ENCODE measurements around the gene S100P.
A peak's percentile ranks its signal among the peaks of the same experiment; 100 is the strongest.

S100P gene

DNA sequence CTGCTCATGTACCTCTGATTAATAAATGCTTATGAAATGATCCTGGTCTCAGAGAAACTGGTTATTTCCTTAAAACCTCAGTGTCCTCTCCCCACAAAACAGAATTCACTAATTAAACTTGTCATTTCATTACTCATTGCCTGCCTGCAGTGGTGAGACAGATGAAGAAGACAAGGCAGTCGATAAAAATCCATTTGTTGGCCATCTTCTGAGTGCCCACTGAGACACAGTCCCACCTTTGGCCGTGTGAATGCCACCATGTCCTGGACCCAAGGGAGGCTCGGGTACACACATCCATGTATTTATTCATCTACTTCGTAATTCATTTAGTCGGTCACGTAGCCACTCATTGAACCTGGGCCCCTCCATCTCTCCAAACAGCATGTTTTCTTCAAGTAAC is 3.5 kb downstream of the S100P start:
- no peak for DNase-seq (ENCODE audit: low read depth)

DNA sequence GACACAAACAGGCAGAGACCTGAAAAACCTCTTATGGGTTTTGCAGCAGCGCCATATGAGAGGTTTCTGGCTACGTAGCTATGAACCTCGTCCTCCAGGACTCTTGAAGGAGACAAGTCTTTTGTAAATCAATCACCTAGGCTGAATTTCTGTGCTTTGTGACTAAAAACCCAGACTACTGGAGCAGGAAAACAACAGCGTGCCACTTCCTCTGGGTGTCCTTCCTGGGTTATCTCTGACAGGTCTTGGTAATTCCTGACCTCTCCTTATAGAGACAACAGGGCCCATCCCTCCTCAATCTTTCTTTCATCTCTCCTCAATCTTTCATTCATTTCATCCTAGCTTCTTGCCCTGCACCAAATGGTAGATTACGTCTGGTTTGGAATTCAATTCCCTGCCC is 5.7 kb downstream of the S100P start:
- no peak for DNase-seq (ENCODE audit: low read depth)

DNA sequence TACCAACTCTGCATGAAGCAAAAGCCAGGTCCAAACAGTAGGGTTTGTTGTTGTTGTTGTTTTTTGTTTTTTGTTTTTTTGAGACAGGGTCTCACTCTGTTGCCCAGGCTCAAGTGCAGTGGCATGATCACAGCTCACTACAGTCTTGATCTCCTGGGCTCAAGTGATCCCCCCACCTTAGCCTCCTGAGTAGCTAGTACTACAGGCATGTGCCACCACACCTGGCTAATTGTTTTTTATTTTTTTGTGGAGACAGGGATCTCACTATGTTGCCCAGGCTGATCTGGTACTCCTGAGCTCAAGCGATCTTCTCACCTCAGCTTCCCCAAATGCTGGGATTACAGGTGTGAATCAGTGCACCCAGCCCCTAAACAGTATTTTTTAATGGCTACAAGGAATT is 6.2 kb downstream of the S100P start:
- no peak for DNase-seq (ENCODE audit: low read depth)

DNA sequence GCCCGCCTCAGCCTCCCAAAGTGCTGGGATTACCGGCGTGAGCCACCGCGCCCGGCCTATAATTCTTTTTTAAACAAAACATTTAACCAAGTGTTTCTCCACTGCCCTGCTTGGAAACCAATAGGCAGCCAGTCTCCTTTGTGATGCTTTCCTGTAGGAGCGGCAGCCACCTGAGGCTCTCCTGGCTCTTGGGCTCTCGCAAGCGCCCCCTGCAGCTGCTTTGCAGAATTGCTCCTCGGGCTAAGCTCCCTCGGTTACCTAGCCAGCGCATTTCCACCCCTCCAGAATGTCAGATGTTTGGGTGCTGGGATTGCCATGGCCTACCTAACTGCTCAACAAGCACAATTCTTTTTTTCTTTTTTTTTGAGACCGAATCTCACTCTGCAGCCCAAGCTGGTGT is 7.7 kb downstream of the S100P start:
- DNase-seq (ENCODE audit: low read depth): no peak

DNA sequence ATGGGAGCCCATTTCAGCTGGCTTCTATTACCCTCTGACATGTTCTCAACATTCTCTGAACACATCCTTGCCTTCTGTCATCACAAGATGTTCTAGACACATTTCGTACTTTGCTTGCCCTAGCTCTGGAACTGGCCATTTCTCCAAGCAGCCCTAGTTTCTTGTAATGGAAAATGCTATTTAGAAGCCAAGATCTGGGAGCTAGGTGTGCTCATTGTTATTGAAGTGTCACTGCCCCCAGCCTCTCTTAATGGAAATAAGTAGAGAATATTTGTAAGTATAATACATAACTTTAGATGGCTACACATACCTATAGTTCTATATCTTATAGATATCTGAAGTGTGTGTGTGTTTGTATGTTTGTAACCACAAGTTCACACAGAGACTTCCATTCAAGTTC is 9.1 kb downstream of the S100P start:
- no peak for DNase-seq (ENCODE audit: low read depth)

DNA sequence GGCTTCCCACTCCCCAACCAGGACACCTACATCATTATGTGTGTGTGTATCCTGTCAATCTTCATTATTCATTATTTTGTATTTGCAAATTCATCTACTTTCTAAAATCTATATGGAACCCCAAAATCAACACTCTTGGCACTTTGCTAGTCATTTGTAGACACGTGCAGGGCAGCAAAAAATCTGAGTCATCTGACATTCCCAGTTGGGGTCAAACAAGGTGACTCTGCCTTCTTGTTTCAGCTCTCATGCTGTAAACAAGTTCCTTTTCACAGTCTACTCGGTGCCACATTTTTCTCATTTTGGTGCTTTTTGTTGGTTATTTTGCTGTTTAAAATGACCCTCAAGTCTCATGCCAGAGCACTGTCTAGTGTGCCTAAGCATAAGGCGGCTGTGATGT is 10.1 kb downstream of the S100P start:
- DNase-seq (ENCODE audit: low read depth): peak; percentile 55

DNA sequence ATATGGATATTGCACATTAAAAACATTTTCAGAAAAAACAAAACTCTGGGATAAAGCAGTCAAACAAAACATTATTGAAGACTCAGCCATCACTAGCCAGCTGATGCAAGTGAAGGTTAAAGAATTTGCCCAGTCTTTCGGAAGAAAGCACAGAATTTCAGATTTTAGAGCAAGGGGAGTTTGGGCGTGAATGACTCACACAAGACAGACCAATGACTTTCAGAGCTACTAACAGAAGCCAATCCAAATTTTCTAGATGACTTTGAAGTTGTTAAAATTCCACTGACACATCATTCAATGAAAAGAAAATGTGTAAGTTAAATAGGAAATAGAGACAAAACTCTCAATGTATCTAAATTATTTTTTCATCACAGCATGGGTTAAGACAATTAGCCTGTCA is 12.0 kb downstream of the S100P start:
- DNase-seq (ENCODE audit: low read depth): no peak

DNA sequence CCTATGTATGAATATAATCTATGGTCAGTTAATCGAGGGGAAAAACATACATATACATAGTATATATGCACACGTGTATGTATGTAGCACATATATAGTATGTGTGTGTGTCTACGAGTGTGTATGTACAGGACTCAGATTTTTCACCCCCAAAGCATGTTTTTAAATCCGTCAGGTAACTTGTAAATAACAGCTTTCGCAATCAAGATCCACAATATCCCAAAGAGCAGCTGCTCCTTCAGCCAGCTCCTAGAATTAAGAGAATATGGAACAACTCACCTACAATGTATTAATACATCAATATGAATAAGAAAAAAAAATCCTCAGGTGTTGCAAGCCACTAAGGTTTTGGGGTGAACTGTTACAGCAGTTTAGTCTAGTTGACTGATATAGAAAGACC is 12.5 kb downstream of the S100P start:
- DNase-seq (ENCODE audit: low read depth): no peak

DNA sequence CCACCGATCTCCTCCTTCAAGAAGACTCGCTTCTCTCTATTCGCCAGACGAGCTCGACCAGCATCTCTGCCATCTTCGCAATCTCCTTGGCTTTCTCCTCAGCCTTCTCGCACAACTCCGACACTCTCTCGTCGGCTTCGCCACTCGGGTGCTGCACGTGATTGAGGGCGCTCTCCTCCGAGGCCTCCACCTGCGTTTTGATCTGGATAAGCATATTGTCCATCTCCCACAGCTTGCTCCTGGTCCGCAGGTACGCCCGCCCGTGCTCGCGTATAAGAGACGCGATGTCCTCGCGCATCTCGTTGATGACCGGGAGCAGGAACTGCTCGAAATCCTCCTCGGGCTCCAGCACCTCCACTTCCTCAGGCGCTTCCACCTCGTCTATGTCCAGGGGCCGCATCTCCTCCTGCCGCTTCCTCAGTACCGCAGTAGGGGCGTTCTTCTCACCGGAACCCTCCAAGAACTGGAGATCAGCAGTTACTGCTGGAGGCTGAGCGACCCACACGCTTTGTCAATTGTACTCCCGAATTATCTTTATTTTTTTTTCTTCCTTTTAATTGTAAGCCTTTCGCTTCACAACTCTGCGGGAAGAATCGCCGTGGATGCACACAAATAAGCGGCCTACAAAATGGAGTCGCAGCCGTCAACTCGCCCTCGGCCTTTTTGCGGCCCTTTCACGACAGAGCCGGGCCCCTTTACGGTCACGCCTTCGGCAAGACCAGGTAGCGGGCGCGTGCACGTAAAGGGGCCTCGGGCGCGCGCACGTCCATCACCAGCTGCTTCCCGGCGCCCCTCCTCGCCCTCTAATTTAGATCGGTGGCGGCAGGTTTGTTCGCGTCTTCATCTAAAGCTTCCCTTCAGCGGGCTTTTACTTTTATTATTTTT is 15.8 kb downstream of the S100P start, which contains the start of gene MRFAP1L1:
MRFAP1L1 (minus strand) TSS at position 636 of the 885 bp plus-strand sequence; CDS start at position 400, 236 bp downstream.
- DNase-seq (ENCODE audit: low read depth): peak; percentile 94

DNA sequence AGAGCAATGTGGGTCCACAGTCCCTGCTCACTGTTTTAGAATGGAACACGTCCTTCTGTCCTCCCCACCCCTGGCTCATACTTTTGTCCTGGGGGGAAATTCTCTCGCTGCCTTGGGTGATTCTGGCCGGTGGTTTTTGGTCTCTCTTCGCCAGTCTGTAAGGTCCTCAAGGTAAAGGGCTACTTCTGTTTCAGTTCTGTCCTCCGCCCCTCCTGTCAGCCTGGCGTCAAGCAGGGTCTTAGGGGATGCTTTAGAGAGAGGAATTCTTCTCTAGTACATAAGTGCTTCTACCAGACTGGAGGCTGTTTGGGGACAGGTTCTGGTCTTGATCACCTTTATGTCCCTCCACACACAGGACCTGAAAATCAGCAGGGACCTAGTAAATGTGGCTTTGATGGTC is 16.6 kb downstream of the S100P start:
- no peak for DNase-seq (ENCODE audit: low read depth)

DNA sequence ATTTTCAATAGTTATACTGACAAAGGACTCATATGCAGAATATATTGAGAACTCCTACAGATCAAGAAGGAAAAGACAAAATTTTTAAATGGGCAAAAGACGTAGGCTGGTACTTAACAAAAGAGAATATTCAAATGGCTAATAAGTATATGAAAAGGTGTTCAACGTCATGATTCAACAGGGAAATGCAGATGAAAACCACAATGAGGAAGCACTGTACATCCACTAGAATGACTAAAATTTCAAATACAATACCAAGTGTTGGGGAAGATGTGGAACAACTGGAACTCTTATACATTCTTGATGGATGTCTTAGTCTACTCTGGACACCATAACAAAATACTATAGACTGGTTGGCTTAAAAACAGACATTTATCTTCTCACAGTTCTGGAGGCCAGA is 17.3 kb downstream of the S100P start:
- DNase-seq (ENCODE audit: low read depth): no peak

DNA sequence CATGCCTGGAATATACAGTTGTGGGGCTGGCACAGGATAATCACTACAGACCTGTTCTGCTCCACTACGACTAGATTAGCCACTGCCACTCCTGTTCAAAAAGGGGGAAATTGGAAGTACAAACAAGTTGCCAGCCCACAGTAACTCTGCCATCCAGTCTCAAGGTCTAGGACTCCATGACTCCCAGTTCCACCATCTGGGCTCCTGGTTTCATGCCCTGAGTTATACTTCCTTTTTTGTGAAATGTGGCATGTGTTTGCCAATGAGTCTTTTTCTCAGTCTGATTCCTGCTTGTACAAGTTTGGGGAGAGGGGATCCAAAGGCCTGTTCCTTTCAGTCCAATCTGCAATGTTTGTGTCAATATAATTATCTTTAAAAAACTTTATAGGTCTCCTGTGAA is 21.3 kb downstream of the S100P start:
- no peak for DNase-seq (ENCODE audit: low read depth)

DNA sequence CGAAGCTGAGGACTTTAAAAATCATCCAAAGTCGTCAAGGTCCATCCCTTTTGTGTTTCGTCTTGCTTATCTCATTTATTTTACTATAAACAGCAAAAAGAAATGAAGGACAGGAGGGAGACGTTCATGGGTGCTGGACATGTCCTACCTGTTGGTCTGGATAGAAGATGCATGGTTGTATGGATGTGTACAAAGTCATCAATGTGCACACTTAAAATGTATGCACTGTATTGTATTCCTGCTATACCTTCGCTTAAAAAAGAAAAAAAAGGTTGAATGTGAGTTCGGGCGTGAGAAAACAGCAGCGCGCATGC is 22.0 kb downstream of the S100P start:
- DNase-seq (ENCODE audit: low read depth): no peak

DNA sequence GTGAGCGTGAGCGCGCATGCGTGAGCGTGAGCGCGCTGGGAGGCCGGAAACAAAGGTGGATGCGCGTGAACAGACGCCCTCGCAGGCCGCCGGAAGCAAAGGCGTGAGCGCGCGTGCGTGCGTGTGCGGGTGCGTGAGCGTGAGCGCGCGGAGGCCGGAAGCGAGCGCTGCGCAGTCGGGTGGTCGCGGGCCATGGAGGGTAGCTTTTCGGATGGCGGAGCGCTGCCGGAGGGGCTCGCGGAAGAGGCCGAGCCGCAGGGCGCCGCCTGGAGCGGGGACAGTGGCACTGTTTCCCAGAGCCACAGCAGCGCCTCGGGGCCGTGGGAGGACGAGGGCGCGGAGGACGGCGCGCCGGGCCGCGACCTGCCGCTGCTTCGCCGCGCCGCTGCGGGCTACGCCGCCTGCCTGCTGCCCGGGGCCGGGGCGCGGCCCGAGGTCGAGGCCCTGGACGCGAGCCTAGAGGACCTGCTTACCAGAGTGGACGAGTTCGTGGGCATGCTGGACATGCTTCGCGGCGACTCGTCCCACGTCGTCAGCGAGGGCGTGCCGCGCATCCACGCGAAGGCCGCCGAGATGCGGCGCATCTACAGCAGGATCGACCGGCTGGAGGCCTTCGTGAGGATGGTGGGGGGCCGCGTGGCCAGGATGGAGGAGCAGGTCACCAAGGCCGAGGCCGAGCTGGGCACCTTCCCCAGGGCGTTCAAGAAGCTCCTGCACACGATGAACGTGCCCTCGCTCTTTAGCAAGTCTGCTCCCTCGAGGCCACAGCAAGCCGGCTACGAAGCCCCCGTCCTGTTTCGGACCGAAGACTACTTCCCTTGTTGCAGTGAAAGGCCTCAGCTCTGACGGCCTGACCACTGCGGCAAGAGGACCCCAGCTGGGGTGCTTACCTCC is 22.6 kb downstream of the S100P start, which contains the start of gene BLOC1S4:
BLOC1S4 (plus strand) TSS at position 157 of the 894 bp plus-strand sequence; CDS start at position 193, 36 bp downstream.
- DNase-seq (ENCODE audit: low read depth): peak; percentile 89

DNA sequence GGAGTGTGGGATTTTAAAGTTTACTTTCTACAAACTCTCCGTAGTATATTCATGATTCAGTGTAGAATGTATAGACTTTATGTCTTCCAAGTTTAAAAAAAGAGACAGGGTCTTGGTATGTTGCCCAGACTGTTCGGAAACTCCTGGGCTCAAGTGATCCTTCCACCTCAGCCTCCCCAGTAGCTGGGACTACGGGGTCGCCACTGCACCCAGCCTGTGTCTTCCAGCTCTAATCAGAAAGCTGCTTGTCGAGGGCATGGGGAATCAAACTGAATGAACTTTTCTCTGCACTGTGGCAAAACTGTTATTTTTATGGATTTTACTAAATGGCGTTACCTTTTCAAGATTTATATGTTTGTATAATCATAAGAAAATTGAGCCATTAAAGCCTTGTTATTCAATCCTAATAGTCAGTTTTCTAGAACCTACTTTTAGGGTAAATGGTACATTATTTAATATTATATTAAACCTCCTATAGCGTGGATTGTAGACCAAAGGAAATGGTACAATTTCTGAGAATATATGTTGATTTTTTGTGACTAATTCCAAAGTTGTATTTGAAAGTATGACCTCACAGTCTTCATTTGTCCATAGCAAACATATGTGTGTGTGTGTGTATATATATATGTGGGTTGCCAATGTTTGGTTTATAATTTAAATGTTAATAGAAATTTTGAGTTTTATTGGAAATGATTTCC is 23.4 kb downstream of the S100P start:
- DNase-seq (ENCODE audit: low read depth): no peak

DNA sequence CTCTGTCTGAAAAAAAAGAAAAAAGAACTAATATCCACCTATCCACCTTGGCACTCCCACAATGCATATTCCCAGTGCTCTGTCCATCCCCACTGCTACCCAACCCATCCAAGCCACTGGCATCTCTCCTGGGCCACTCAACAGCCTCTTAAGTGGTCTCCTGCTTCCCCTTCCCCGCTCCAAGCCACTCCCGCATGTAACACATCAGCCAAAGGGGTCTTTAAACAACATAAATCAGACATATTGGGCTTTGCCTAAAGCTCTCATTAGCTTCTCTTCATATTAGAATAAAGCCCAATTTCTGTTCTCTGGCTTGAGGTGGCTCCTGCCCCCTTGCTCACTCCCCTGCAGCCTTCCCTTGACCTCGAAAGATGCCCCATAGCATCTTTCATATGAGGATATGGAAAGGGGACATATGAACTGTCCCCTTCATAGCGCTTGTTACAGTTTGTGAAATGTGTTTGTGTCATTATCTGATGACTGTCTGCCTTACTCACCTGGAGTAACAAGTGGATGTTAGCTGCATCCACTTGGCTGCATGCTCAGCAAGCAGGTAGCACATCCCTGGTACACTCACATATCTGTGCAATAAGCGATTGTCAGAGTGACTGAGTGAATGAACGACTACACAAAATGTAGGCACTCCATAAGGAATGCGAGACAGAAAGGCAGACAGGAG is 25.4 kb downstream of the S100P start:
- DNase-seq (ENCODE audit: low read depth): no peak

DNA sequence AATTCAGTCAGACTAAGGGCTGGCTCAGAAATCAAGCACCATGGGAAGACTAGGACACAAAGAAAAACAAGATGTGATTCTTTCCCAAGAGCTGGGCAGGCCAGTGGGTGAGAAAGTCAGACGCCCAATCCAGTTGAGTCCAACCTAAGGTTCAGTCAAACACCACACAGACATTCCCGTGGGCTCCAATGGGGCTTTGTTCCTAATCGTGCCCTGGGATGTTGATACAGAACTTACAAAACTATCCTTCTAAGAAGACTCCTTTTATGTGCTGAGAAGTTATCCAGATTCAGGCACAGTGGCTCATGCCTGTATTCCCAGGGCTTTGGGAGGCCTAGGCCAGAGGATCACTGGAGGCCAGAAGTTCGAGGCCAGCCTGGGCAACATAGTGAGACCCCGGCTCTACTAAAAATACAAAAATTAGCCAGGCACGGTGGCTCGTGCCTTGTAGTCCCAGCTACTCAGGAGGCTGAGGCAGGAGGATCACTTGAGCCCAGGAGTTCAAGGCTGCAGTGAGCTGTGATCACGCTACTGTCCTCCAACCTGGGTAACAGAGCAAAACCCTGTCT is 26.0 kb downstream of the S100P start:
- DNase-seq (ENCODE audit: low read depth): no peak

DNA sequence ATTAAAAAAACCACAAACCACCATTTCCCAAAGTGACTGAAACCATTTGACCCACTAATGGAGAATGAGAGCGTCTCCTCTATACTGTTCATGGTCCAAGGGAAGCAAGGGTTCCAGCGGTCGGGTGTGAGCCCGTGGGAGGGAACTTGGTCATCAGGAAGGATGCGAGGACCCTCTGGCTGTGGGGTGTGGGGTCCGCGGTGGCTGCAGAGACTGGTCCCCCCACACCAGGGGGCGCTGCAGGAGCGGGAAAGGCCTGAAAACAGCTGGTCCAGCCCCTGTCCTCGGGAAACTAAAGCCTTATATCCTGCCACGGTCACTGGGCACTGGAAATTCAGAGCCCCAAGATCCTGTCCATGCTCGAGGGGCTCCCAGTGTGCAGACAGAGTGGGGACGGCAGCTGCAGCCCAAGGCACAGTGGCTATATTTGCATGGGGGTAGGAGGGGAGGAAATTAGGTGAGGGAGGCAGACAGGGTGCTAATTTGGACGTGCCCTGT is 26.6 kb downstream of the S100P start:
- peak; percentile 76 for DNase-seq (ENCODE audit: low read depth)

DNA sequence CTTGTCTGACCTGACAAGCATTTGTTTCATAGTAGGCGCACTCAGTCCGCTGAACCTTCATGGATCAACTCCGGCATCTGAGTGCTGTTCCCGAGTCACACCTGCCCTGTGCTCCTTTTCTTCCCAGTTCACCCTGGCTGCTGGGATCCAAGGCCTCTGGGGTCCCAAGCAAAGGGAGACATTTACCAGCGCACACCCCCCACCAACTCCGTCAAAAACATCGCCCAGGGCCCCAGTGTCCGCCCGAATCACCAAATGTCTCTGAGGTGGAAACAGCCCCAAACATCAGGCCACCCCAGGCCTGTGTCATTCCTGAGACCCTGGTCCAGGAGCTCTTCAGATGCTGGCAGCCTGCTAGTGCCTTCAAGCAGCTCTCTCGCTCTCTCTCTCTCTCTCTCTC is 27.4 kb downstream of the S100P start:
- no peak for DNase-seq (ENCODE audit: low read depth)

DNA sequence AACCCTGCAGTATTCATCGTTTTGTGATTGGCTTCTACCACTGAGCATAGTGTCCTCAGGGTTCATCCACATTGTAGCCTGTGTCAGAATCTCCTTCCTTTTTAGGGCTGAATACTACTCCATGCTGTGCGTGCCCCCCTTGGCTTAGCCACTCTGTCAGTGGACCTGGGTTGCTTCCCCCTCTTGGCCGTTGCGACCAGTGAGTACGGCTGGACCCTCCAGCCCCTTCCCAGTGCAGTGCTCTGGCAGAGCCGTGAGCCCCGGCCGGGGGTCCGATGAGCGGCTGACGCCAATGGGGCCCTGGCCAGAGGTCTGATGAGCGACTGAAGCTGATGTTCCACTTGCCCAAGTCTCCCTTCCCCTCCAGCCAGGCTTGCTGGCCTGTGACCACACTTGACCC is 29.2 kb downstream of the S100P start:
- DNase-seq (ENCODE audit: low read depth): no peak

DNA sequence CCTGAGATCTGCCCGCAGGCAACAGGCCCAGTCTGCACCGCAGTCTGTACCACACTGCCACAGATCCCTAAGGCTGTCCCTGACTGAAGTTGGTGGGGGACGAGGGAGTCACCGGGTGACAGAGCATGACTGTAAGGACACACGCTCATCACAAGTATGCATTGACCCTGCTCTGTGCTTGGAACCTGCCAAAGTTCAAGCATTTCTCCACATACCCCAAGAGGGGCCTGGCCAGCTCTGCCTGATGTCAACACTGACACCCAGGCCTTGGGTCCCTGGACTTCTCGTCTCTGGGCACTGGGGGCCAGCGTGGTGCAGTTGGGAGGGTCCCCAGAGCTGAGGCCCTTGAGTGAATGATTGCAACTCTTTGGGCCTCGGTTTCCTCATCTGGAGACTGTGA is 30.2 kb downstream of the S100P start:
- no peak for DNase-seq (ENCODE audit: low read depth)
